ENCODE data around the gene MAF. TPM values are rescaled to one million over a fixed set of nuclear protein-coding genes. Genes with fewer than 3 reads are reported as not detected.

The MAF gene
- total and polyA plus RNA-seq, 2 experiments from 2014 or later = 0.91 to 2.5 TPM

- peak; percentile 46 for TF ChIP-seq EZH2phosphoT487 (IDR thresholded peaks at IDR 0.05; ENCODE audit: unreplicated experiment)
- no peak for TF ChIP-seq CREB1 (CRISPR knock-in tag; IDR thresholded peaks at IDR 0.05; ENCODE audit: low read depth)
- peak; percentile 33 for TF ChIP-seq EZH2 (IDR thresholded peaks at IDR 0.05; ENCODE audit: low read depth, unreplicated experiment)
- TF ChIP-seq JUNB (IDR thresholded peaks at IDR 0.05; ENCODE audit: unreplicated experiment) = no peak
- no peak for TF ChIP-seq ZNF331 (CRISPR knock-in tag; IDR thresholded peaks at IDR 0.05; ENCODE audit: low read depth)
- no peak for TF ChIP-seq ZNF462 (CRISPR knock-in tag; IDR thresholded peaks at IDR 0.05)
- TF ChIP-seq NANOG (IDR thresholded peaks at IDR 0.05; ENCODE audit: borderline replicate concordance) = no peak
- no peak for TF ChIP-seq ZNF114 (CRISPR knock-in tag; IDR thresholded peaks at IDR 0.05)
- no peak for TF ChIP-seq CTCF (conservative IDR thresholded peaks at IDR 0.05; ENCODE audit: low read depth in 2 of 2)
- TF ChIP-seq POLR2AphosphoS5 (IDR thresholded peaks at IDR 0.05; ENCODE audit: low read depth) = no peak
- no peak for TF ChIP-seq ETS1 (IDR thresholded peaks at IDR 0.05)
- TF ChIP-seq REST (IDR thresholded peaks at IDR 0.05; ENCODE audit: unreplicated experiment) = no peak
- no peak for TF ChIP-seq STAT1 (IDR thresholded peaks at IDR 0.05; ENCODE audit: unreplicated experiment)
- no peaks in the 10 kb centered on the region; the same call in 2 of the 3 replicates for H3K36me3 Mint-ChIP-seq (ENCODE audit: low read depth)
- H2AFZ ChIP-seq = peak overlapping the region; percentile 24; the same call in 1 of the 2 replicates
- H3K27ac ChIP-seq (ENCODE audit: low read depth) = no peak overlapping the region
- H3K4me3 Mint-ChIP-seq = peak overlapping the region; percentile 82
- no peaks in the 10 kb centered on the region for H4K20me1 ChIP-seq (replicated peaks; ENCODE audit: insufficient read depth)
- H3F3A ChIP-seq (replicated peaks; ENCODE audit: low read depth) = no peaks in the 10 kb centered on the region
- H3K4me3 ChIP-seq = peak overlapping the region; percentile 61
- no peak overlapping the region for H3K27ac Mint-ChIP-seq
- H3K4me2 ChIP-seq = peak overlapping the region; percentile 77
- no peaks in the 10 kb centered on the region for H3K36me3 ChIP-seq (ENCODE audit: insufficient read depth)
- DNase-seq (ENCODE audit: low spot score) = peak; percentile 45
- H3K79me2 ChIP-seq (replicated peaks; ENCODE audit: insufficient read depth) = no peaks in the 10 kb centered on the region
- peaks cover 40% of the 10 kb centered on the region for H3K4me1 ChIP-seq (ENCODE audit: insufficient read depth)
- H3K27me3 Mint-ChIP-seq (ENCODE audit: insufficient read depth, low read depth, poor library complexity) = peaks cover 25% of the 10 kb centered on the region
- no peaks in the 10 kb centered on the region for H3K9me2 ChIP-seq (ENCODE audit: insufficient read depth)
- peaks cover 35% of the 10 kb centered on the region for H3K4me1 Mint-ChIP-seq
- peak; percentile 6 for ATAC-seq
- peaks cover 28% of the 10 kb centered on the region for H3K27me3 ChIP-seq (ENCODE audit: insufficient read depth)
- no peaks in the 10 kb centered on the region for H3K9me3 Mint-ChIP-seq
Measured at GRCh38 chr16:79599256-79599836, 1.2 kb downstream of the MAF start.

All from GM23338 (cell line).